NCI-H446 treated with DMSO at 0.1 percent for 48 hours (cell line): ENCODE results near the gene SCRG1.

Experiments
- DNase-seq: peaks from one replicate; lab custom pipeline; 2025; lab: John Stamatoyannopoulos, UW

SCRG1 gene

GRCh38 chr4:173360587-173361221 is 38.2 kb downstream of the SCRG1 start:
- DNase-seq = no peak

- DNase-seq = no peak
Observed at GRCh38 chr4:173357939-173358338, 41.0 kb downstream of the SCRG1 start.

GRCh38 chr4:173347467-173347866 is 51.4 kb downstream of the SCRG1 start:
- no peak for DNase-seq

DNA sequence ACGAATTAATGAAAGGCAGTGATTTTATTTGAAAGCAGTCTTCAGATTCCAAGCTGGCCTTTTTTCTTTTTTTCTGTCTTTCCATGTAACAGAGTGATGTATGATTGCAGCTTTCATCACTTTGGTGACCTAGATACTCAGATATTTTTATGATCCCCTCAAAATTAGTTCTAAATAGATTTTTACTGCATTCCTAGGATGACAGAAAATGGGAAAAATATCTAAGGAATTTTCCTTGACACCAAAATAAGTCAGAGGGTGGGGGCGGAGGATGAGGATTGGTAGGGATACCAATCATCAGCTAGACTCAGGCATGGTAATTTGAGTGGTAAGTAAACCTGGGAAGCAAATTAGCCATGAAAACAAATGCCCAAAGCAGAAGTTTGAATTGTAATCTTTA is 52.8 kb downstream of the SCRG1 start:
- DNase-seq = no peak

GRCh38 chr4:173345648-173346047 is 53.3 kb downstream of the SCRG1 start:
- no peak for DNase-seq

GRCh38 chr4:173343832-173344397 is 55.0 kb downstream of the SCRG1 start:
- no peak for DNase-seq

GRCh38 chr4:173337463-173337862 is 61.5 kb downstream of the SCRG1 start:
- no peak for DNase-seq

DNA sequence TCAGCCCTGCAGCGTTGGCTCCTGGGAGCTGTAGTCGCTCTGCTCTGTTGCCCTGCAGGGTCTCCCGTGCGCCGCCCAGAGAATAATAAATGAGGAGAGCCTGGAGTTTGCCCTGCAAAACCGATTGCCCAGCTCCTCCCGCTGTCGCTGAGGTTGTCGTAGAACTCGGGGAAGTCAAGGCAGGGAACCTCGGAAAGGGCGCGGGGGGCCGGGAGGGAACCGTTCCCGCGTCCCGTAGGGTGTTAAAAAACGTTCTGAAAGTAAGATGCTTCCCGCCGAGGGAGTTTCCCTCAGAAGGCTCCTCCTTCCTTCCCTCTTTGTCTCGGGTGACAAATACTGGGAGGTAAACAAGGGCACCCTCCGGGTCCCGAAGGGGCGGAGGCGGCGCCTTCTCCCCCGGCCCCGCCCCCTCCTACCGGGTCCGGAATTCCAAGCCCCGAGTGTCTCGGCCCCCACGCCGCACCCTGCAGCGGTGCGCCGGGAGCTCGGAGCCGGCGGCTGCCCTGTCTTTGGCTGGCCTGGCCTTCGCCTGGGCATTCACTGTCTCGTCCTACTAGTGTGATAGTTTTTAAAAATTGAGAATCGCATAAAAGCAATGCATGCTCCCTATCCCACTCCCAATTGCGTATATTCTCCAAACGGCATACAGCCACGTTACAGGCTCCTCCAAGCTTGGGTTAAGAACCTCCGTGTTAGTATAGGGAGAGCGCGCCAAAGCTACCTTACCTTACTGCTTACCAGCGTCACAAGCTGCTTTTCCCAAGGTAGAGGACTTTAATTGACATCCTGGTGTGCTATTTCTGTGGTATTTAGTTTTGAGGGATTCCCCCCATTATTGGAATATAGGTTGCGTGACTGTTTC is 63.8 kb downstream of the SCRG1 start:
- peak; percentile 82 for DNase-seq
